Activated gamma-delta T cell (primary cell): ENCODE measurements around the gene SLC39A3.

Source experiments
- DNase-seq: peaks from one replicate; lab custom pipeline; 2025; lab: John Stamatoyannopoulos, UW

SLC39A3 gene

DNA sequence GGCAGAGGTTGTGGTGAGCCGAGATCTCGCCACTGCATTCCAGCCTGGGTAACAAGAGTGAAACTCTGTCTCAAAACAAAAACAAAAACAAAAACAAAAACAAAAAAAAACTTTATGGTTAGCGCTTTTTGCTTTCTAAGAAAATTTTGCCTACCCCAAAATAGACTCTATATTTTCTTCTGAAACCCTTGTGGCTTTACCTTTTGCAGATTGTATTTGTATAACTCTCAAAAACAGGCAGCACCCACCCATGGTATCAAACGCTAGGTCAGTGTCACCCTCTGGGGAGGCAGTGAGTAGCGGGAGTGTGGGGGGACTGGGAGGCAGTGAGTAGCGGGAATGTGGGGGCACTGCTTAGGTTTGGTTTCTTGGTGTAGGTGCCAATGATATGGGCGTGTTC lies 7.5 kb upstream of the SLC39A3 start:
- no peak for DNase-seq

DNA sequence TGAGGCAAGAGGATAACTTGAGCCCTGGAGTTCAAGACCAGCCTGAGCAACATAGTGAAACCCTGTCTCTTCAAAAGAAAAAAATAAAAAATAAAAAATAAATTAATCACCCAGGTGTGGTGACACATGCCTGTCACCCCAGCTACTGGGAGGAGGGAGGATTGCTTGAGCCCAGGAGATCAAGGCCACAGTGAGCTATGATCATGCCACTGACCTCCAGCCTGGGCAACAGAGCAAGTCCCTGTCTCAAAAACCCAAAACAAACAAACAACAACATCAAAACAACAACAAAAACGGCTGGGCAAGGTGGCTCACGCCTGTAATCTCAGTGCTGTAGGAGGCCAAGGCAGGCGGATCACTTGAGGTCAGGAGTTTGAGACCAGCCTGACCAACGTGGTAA lies 4.3 kb upstream of the SLC39A3 start:
- DNase-seq = no peak

DNA sequence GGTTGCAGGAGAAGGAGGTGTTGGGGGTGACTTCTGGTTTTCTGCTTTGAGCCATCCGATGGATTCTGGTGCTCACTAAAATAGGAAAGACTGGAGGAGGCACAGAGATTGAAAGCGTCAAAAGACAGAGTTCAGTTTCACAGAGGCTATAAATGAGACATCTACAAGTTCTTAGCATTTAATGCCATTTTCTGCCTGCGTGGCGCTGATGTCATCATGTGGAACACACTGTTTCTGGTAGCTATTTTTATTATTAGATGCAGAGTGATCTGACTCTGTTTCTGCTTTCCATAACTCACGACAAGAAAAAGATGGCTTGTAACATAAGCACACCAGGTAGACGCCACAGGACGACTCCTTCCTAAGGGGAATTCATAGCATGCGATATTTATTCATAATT lies 3.3 kb upstream of the SLC39A3 start:
- DNase-seq = no peak

DNA sequence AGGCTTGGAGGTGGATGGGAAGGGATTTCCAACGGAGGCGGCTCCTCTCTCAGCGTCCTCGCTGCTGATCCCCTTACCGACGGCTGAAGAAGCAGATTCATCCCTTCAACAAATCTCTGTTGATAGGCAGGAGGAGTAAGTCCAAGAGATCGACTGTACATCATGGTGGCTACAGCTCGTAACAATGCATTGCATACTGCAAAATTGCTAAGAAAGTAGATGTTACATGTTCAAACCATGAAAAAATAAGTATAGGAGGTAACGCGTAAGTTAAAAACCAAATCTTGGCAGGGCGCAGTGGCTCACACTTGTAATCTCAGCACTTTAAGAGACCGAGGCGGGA lies 468 bp upstream of the SLC39A3 start:
- no peak for DNase-seq

DNA sequence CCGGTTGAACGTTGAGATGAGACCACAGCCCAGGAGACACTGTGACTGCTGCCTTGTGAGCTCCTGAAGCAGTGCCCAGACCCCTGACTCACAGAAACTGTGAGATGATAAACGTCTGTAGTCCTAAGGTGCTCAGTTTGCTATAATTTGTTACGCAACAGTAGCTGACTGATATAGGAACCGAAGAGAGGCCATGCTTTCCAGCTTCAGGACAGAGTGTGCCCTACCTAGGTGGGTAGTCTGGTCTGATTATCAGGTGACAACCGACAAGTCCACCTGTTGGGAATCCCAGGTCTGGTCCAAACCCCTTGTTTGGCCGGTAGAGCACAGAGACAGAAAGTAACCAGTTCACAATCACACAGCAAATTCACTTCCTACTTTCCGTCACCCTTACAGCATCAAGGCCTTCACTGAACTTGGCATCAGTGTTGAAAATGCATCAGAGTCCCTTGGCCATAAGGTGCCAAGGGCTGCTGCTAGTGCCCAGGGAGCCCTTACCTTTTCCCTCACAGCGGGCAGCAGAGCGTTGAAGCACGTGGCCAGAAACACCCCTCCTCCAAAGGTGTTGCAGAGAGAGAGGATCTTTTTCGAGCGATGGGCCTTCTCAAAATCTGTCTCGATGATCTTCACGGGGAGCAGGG lies 3.1 kb downstream of the SLC39A3 start:
- no peak for DNase-seq

DNA sequence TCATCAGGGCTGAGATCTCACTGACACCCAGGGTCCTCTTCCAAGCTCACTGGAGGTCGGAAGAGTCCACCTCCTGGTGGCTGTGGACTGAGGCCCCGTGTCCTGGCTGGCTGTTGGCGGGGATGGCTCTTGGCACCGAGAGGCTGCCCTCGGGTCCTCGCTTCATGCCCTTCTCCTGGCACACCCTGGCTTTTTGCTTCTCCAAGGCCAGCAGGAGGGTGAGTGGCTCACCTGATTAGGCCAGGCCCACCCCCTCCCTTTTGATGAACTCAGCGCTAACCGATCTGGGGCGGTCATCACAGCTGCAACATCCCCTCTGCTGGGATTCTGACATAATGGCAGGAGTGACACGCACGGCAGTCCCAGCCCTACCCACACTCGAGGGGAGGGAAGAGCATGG lies 4.4 kb downstream of the SLC39A3 start:
- DNase-seq = no peak

DNA sequence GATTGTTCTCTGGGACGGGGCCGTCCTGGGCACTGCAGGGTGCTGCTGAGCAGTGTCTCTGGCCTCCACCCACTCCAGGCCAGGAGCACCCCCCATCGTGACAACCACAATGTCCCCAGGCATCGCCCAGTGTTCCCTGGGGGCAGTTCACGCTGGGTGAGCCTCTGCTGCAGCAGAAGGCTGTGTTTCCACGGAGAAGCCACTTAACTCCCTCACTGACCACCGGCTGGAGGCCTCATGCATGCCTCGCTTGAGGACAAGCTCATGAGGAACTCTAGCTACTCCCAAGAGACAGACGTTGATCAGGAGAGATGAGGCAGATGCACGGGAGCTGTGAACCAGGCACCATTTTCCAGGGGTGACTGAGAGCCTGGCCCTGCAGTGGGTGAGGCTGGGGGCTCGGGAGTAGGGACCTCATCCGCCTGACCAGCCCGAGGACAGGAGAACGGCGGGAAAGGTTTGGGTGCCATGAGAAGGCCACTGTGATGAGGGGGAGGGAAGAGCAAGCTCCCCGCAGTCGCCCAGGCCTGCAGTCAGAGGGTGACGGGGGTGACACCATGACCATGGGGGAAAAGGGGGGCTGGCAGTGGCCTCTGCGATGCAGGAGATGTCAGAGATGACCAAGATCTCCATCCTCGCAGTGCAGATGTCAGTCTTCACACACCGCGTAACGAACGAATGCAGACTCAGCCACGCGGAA lies 5.1 kb downstream of the SLC39A3 start:
- no peak for DNase-seq

DNA sequence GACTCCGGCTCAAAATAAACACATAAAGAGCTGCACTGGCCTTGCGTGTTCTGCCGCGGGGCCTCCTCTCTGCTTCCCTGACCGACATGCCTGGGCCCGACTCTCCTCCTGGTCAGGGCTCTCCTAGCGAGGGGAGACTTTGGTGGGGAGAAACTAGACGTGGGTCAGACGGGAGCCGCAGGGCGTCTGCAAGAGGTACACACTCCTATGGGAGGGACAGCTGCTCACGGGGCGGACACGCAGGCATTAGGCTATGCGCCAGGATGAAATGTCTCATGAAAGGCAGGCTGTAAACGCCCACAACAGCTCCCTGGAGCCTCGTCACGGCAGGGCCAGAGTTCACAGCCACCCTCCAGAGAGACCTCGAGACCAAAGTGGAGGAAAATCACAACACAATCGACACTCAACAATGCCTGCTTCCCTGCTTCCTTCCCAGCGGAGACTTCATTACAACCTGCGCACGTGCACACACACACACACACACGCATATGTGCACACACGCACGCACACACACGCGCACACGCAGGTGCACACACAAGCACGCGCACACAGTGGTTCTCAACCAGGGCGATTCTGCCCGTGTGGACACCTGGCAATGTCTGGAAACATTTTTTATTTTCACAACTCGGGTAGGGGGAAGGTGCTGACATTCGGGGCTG lies 5.8 kb downstream of the SLC39A3 start:
- DNase-seq = no peak

DNA sequence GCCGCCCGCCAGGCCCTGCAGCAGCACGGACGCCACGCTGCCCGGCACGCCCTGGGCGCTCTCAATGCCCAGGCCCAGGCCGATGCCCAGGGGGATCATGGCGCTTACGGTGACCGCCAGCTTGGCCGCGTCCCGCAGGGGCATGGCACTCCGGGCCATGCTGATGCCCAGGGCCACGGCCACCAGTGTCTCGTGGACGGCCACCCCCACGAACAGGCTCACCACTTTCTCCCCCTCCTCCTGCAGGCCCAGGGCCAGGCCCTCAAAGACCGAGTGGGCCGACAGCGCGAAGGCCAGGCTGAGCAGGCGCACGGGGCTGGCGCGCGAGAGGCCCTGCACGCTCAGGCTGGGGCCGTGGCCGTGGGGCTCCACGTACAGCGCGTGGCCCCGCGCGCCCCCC lies 6.9 kb downstream of the SLC39A3 start:
- DNase-seq = no peak

DNA sequence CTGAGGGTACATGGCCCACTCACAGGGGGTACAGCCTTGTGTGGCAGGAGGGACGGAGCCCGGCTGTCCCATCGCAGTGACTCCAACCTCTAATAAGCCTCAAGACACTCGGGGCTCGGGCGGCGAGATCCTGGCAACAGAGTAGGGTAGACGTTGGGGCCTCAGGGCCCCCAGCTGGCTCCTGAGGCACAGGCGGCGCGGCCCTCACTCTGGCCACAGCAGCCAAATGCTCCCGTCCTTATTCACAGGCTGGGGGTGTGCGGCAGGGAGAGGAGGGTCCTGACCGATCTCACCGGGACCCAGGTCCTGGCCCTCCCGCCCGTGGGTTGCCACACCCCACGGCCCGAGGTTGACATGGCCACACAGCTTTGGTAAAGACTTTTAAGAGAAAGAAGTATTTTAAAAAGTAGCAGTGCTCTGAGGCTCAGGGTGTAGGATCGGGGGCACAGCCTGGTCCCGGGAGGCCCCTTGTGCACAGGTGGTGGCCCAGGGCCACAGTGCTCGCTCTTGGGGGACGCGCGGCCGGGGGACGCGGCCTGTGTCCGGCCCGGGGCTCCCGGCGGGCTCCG lies 7.6 kb downstream of the SLC39A3 start:
- DNase-seq = no peak

DNA sequence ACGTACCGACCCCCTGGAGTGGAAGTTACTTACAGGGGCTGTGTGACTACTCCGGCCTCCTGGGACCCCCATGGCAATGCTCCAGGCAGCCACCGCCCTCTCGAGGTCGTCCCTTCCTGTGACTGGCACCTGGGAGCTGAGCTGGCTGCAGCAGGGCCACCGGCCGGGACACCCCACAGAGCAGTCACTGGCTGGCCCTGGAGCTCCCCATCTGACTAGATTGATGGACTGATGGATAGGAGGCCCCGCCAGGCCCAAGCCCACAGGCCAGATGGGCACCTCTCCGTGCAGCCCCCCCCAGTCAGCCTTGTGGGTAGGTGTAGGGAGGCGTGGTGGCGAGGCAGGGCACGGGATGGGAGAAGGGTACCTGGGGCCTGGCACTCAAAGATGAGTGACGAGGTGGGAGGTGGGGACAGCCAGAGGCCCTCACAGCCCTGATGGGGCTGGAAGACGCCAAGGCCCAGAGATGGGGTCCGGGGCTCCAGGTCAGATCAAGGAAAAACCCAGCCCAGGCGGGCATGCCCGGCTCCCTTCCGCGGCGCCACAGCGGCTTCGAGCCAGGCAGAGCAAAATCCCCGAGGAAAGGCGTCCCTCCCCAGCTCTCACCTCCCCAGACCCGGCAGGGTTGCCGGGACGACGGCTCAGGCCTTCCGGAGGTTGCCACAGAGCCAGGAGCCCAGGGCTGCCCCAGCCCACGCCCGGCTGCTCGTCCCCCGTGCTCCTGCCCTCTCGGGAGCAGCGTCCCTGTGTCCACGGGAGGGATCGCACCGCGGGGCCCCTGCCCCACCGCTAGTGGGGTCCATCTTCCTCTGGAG lies 8.4 kb downstream of the SLC39A3 start:
- no peak for DNase-seq

DNA sequence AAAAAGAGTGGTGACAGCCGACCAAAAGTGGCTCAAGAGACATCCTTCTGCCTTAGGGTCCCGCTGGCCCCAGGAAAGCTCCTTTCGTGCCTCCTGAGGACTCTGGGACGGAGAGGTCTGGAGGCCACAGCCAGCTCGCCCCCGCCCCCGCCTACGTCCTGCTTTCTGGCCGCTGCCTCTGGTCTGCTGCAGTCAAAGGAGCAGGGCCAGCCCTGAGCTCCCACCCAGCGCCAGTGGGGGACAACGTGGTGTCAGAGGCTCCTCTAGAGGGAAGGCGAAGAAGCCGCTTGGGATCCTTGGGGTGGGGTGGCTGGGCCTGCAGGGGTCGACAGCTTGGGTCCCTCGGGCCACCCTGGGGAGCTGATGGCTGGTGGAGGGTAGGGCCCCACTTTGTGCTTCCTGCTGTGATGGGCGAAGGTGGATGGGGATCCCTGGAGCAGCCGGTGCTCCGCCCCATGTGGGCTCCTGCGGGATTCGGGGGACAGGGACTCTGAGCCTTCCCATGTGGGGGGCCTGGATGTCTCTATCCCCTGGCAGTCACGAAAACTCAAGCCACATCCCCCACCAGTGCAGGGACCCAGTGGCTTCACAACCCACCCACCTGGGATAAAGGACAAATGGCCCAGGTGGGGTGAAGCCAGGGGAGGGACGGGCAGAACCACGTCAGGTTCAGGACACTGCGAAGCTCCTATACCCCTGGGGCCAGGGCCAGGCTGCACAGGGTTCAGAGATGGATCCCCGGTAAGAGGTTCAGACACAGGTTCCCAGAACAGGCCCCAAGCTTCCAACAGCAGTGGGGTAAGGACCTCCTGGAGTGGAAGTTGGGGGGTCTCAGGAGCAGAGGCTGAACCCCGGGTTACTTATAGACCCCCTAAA lies 9.6 kb downstream of the SLC39A3 start:
- no peak for DNase-seq

DNA sequence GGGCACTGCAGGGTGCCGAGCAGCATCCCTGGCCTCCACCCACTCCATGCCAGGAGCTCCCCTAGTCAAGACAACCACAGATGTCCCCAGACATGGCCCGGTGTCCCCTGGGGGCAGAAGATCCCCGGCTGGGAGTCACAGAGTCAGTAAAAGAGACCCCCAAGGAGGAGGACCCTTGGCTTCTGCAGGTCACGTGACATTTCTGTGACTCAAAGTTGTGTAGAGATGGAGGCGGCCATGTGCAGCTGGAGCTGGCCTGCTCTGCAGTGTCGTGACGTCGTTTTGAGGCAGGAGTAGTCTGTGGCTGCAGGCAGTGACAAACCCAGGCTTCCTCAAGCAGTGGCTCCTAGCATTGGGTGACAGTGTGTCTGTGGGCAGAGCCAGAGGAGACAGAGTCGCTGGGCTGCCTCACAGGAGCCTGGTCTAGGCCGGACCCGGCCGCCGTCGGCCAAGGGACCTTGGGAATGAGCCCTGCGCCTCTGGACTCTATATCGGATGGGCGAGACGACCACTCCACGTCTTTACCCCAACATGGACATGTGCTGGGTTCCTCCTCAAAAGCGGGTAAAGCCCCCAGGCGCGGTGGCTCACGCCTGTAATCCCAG lies 10.9 kb downstream of the SLC39A3 start:
- DNase-seq = no peak

DNA sequence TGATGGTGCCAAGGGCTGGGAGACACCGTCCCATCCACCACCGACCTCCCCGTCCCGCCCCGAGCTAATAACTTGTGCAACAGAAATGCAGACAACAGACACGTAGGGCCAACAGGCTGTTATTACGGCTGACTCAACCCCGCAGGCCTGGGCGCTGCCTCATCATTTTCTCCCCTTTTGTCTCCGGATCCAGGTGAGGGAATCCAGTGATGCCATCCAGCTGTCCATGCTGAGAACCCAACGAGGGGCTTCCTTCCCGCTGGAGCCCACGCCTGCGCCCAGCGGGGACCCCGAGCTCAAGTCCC lies 12.2 kb downstream of the SLC39A3 start:
- DNase-seq = no peak

DNA sequence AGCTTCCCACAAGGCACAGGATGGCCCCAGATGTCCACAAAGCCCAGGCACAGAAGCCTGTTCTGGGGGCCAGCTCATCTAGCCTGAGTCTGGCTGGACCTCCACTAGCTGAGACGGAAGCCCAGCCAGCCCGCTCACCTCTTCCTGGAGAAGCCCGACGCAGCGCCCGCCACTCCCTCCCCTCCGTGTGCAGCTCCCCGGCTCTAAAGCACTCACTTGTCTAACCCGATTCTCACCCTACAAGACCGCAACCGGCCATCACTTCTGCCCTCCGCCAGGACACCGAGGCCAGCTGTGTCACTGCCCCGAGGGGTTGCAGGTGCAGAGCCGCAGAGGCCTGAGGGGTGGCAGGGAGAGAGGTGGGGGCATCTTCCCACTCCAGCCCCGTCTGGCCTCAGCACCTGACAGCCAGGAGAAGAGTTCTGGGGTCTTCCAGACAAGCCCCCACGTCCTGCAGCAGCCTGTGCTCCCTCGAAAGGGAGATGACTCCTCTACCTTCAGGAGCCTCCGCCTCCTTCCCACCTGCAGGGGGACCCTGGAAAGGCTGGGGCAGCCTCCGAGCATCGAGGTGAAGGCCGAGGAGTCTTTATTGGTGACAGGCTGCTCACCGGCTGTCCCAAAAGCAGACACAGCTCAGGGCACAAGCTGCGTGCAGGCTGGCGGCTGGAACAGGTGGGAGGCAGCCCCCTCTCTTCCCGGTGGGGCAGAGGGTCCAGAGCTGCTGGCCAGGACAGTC lies 12.7 kb downstream of the SLC39A3 start:
- DNase-seq = no peak

DNA sequence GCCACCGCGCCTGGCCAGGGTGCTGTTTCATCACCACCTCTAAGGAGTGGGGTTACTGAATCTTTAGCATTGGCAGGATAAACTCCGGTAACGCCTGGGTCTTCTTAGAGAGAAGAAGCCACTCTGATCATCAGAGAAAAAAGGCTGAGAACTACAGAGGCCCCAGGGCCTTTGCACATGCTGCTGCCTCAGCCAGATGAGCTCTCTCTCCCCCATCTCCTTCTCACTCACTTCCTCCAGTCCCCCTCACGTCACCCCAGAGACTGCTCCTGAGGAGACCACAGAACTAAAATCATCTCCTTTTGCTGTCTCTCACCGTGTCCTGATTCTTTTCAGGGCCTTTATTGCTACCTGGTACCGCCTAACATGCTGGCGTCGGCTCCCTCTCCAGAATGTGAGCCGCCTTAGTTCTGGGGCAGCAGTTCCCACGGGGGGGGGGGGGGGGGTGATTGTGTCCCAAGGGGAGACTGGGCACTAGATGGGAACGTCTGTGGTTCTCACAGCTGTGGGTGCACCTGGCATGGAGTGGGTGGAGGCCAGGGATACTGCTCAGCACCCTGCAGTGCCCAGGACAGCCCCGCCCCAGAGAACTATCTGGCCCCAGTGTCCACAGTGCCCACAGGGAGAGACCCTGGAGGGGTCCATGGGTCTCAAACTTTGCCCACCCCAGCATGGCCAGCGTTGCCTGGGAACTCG lies 13.5 kb downstream of the SLC39A3 start:
- no peak for DNase-seq

DNA sequence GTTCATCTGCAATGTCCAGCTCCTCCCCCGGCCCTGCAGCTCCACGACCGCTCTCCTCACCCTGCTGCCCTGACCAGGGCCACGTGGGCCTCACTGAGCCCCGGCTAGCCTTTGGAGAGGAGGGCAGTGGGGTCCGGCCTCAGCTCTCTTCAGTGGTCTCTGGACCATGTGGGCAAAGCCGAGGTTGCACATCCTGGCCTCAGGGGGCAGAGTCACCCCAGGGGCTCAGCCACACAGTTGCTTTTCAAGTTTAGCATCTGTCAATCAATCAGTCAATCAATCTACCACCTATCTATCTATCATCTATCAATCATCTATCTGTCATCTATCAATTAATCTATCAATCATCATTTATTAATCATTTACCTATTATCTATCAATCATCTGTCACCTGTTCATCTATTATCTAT lies 15.7 kb downstream of the SLC39A3 start:
- DNase-seq = no peak

DNA sequence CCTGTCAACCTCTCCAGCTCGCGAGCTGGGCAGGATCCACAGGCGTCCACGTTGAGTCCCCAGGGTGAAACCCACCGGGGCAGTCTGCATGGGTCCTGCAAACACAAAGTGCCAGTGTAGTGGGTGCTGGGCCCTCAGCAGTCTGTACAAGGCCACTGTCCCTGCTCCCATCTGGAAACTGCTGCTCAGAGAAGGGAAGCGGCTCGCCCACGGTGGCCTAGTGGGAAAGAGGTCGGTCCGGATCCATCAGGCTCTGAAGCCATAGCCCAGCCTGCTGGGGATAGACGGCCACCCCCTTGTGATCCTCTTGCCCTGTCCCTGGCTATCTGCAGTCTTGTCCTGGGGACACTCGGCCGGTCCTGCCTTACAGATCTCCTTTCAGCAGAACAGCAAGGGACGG lies 16.1 kb downstream of the SLC39A3 start:
- no peak for DNase-seq

DNA sequence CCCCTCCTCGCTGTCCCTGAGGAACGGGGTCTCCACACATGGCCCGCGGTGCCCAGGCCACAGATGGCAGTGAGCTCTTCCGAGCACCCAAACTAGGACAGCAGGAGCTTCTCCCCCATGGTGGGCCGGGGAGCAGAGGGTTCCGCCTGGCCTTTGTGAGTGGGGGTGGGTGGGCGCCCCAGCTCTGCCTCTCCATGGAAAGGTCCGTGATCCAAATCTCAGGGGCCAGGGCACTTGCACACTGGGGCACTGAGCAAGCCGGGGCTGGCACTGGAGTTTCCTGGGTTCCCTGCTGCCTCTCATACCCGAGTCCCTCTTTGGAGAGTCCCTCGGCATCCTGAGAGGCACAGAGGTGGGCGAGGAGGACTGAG lies 16.5 kb downstream of the SLC39A3 start:
- DNase-seq = no peak
